Measurements from ENCODE around the gene S100A6. TPM values are rescaled to one million over a fixed set of nuclear protein-coding genes. Genes with fewer than 3 reads are reported as not detected.

Gene S100A6
- total RNA-seq, 2 donors from 2014 or later: 3.7 to 7.5 TPM

GRCh38 chr1:153578936-153579335 is 43.1 kb upstream of the S100A6 start:
- peaks cover 5% of the 10 kb centered on the region for H3K9me3 ChIP-seq (ENCODE audit: control insufficient read depth, low read length)
- Mint-ChIP-seq H3K4me3 (no peak overlapping the region), H3K36me3 (ENCODE audit: low read depth) (peaks cover 3% of the 10 kb centered on the region), H3K27me3 (ENCODE audit: insufficient read depth) (no peaks in the 10 kb centered on the region), H3K9me3 (peaks cover 20% of the 10 kb centered on the region), H3K27ac (peak overlapping the region; percentile 95), H3K4me1 (peaks cover 29% of the 10 kb centered on the region)
- peaks cover 14% of the 10 kb centered on the region for H3K4me1 ChIP-seq (ENCODE audit: control insufficient read depth, insufficient read depth, low read length)
- peak overlapping the region; percentile 77 for H3K9ac ChIP-seq (ENCODE audit: extremely low read depth, low read length, poor library complexity, severe bottlenecking)
- peak overlapping the region; percentile 67 for H3K27ac ChIP-seq (ENCODE audit: low read depth, low read length)
- 52 to 68% methylated on average over 3 of the region's 3 CpGs for WGBS, 2 experiments (ENCODE audit: insufficient coverage in 1 of 2, insufficient read length in 1 of 2)
- TF ChIP-seq, protein P1, sequence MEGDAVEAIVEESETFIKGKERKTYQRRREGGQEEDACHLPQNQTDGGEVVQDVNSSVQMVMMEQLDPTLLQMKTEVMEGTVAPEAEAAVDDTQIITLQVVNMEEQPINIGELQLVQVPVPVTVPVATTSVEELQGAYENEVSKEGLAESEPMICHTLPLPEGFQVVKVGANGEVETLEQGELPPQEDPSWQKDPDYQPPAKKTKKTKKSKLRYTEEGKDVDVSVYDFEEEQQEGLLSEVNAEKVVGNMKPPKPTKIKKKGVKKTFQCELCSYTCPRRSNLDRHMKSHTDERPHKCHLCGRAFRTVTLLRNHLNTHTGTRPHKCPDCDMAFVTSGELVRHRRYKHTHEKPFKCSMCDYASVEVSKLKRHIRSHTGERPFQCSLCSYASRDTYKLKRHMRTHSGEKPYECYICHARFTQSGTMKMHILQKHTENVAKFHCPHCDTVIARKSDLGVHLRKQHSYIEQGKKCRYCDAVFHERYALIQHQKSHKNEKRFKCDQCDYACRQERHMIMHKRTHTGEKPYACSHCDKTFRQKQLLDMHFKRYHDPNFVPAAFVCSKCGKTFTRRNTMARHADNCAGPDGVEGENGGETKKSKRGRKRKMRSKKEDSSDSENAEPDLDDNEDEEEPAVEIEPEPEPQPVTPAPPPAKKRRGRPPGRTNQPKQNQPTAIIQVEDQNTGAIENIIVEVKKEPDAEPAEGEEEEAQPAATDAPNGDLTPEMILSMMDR (conservative IDR thresholded peaks at IDR 0.05): no peak
- H3K4me3 ChIP-seq (ENCODE audit: low read length): no peak overlapping the region
- H3K36me3 ChIP-seq (ENCODE audit: control insufficient read depth, insufficient read depth, low read length): no peaks in the 10 kb centered on the region
- H3K27me3 ChIP-seq (ENCODE audit: control insufficient read depth, insufficient read depth, low read length, poor library complexity, severe bottlenecking): no peaks in the 10 kb centered on the region
- peak; percentile 69 for DNase-seq

DNA sequence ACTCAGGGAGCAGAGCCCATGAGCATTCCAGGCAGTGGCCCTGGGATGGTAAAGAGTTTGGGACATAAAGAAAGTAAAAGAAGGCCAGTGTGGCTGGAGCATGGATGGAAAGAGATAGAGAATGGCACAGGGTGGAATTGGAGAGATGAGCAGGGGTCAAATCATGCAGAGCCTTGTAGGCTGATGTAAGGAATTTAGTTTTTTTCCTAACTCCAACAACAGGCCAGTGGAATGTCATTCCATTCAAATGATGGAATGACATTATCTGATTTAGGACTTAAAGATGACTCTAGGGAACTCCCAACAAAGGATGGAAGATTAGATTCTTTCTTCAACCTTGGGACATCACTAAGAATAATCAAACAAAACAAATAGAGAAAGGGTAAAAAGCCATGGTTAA is 42.7 kb upstream of the S100A6 start:
- no peak for DNase-seq
- peaks cover 3% of the 10 kb centered on the region for H3K36me3 Mint-ChIP-seq (ENCODE audit: low read depth)
- H3K4me1 Mint-ChIP-seq: peaks cover 27% of the 10 kb centered on the region
- TF ChIP-seq, protein P1 (conservative IDR thresholded peaks at IDR 0.05): no peak
- H3K27me3 ChIP-seq (ENCODE audit: control insufficient read depth, insufficient read depth, low read length, poor library complexity, severe bottlenecking): no peaks in the 10 kb centered on the region
- H3K4me3 ChIP-seq (ENCODE audit: low read length): peak overlapping the region; percentile 6
- H3K9ac ChIP-seq (ENCODE audit: extremely low read depth, low read length, poor library complexity, severe bottlenecking): peak overlapping the region; percentile 77
- H3K9me3 ChIP-seq (ENCODE audit: control insufficient read depth, low read length): peaks cover 8% of the 10 kb centered on the region
- H3K27ac ChIP-seq (ENCODE audit: low read depth, low read length): peak overlapping the region; percentile 67
- no peak overlapping the region for H3K4me3 Mint-ChIP-seq
- H3K36me3 ChIP-seq (ENCODE audit: control insufficient read depth, insufficient read depth, low read length): no peaks in the 10 kb centered on the region
- peaks cover 13% of the 10 kb centered on the region for H3K4me1 ChIP-seq (ENCODE audit: control insufficient read depth, insufficient read depth, low read length)
- H3K27ac Mint-ChIP-seq: peak overlapping the region; percentile 95
- no peaks in the 10 kb centered on the region for H3K27me3 Mint-ChIP-seq (ENCODE audit: insufficient read depth)
- peaks cover 24% of the 10 kb centered on the region for H3K9me3 Mint-ChIP-seq

GRCh38 chr1:153577624-153578051 is 41.8 kb upstream of the S100A6 start:
- H3K9ac ChIP-seq (ENCODE audit: extremely low read depth, low read length, poor library complexity, severe bottlenecking): peak overlapping the region; percentile 77
- peaks cover 3% of the 10 kb centered on the region for H3K36me3 Mint-ChIP-seq (ENCODE audit: low read depth)
- H3K4me1 Mint-ChIP-seq: peaks cover 27% of the 10 kb centered on the region
- peaks cover 13% of the 10 kb centered on the region for H3K4me1 ChIP-seq (ENCODE audit: control insufficient read depth, insufficient read depth, low read length)
- H3K36me3 ChIP-seq (ENCODE audit: control insufficient read depth, insufficient read depth, low read length): no peaks in the 10 kb centered on the region
- peaks cover 8% of the 10 kb centered on the region for H3K9me3 ChIP-seq (ENCODE audit: control insufficient read depth, low read length)
- H3K4me3 Mint-ChIP-seq: no peak overlapping the region
- H3K27me3 ChIP-seq (ENCODE audit: control insufficient read depth, insufficient read depth, low read length, poor library complexity, severe bottlenecking): no peaks in the 10 kb centered on the region
- H3K9me3 Mint-ChIP-seq: peaks cover 29% of the 10 kb centered on the region
- peak overlapping the region; percentile 95 for H3K27ac Mint-ChIP-seq
- H3K4me3 ChIP-seq (ENCODE audit: low read length): peak overlapping the region; percentile 39
- H3K27ac ChIP-seq (ENCODE audit: low read depth, low read length): no peak overlapping the region
- no peaks in the 10 kb centered on the region for H3K27me3 Mint-ChIP-seq (ENCODE audit: insufficient read depth)
- DNase-seq: no peak
- WGBS, 2 experiments (ENCODE audit: insufficient coverage in 1 of 2, insufficient read length in 1 of 2): 77 to 87% methylated on average over 3 to 9 of the region's 9 CpGs
- TF ChIP-seq, protein P1 (conservative IDR thresholded peaks at IDR 0.05): no peak

Data from endodermal cell (in vitro differentiated cells).